Mucosa of stomach (tissue), 1 donor: ENCODE data around the gene STK38L.

Experiments used
- H3K27me3 ChIP-seq: one replicate; pipeline ENCODE4 v1.7.0; 2013; ENCODE audit warnings: mild to moderate bottlenecking, low read length; ENCODE audit not compliant: control insufficient read depth, insufficient read depth
- H3K36me3 ChIP-seq: one replicate; pipeline ENCODE4 v1.7.0; 2013; ENCODE audit warnings: low read length; ENCODE audit not compliant: control insufficient read depth, insufficient read depth
- H3K4me1 ChIP-seq: one replicate; pipeline ENCODE4 v1.7.0; 2013; ENCODE audit warnings: mild to moderate bottlenecking, low read length; ENCODE audit not compliant: control insufficient read depth, insufficient read depth
- H3K4me3 ChIP-seq: one replicate; pipeline ENCODE4 v1.7.0; 2013; ENCODE audit warnings: low read length
- H3K9ac ChIP-seq: one replicate; pipeline ENCODE4 v1.7.0; 2013; ENCODE audit warnings: mild to moderate bottlenecking, low read length, moderate library complexity
- H3K9me3 ChIP-seq: one replicate; pipeline ENCODE4 v1.7.0; 2013; ENCODE audit warnings: mild to moderate bottlenecking, low read length, moderate library complexity; ENCODE audit not compliant: control insufficient read depth
- donor health status: Pancreatic carcinoma.

Gene STK38L

DNA sequence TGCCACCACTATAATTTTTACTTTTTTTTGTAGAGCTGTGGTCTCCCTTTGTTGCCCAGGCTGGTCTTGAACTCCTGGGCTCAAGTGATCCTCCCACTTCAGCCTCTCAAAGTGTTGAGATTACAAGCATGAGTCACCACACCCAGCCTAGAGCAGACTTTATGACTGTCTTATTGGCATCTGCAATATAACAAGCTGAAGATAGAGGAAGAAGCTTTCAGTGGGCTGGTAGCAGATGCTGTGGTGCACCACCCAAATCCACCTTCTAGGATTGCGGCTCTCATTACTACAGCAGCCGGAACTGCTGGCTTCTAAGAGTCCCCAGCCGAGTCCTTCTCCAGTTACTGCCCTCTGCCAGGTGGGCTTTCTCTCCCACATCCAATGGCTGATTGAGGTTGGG lies 7.6 kb upstream of the STK38L start:
- Histone ChIP-seq H3K27me3 (no peaks in the 10 kb centered on the region), H3K9ac (no peak overlapping the region), H3K4me3 (no peak overlapping the region), H3K36me3 (no peaks in the 10 kb centered on the region), H3K9me3 (no peaks in the 10 kb centered on the region), H3K4me1 (no peaks in the 10 kb centered on the region)

- no peak overlapping the region for H3K9ac ChIP-seq
Measured at GRCh38 chr12:27237790-27238771, 6.0 kb upstream of the STK38L start.

GRCh38 chr12:27243006-27243405 lies 1.1 kb upstream of the STK38L start:
- Histone ChIP-seq H3K27me3 (no peaks in the 10 kb centered on the region), H3K9me3 (no peaks in the 10 kb centered on the region), H3K4me1 (no peaks in the 10 kb centered on the region), H3K36me3 (no peaks in the 10 kb centered on the region), H3K4me3 (no peak overlapping the region), H3K9ac (no peak overlapping the region)

More at GRCh38 chr12:27237790-27238771, 6.0 kb upstream of the STK38L start:
- H3K36me3 ChIP-seq = no peaks in the 10 kb centered on the region
- H3K4me3 ChIP-seq = no peak overlapping the region
- H3K9me3 ChIP-seq = no peaks in the 10 kb centered on the region
- H3K4me1 ChIP-seq = no peaks in the 10 kb centered on the region
- no peaks in the 10 kb centered on the region for H3K27me3 ChIP-seq

DNA sequence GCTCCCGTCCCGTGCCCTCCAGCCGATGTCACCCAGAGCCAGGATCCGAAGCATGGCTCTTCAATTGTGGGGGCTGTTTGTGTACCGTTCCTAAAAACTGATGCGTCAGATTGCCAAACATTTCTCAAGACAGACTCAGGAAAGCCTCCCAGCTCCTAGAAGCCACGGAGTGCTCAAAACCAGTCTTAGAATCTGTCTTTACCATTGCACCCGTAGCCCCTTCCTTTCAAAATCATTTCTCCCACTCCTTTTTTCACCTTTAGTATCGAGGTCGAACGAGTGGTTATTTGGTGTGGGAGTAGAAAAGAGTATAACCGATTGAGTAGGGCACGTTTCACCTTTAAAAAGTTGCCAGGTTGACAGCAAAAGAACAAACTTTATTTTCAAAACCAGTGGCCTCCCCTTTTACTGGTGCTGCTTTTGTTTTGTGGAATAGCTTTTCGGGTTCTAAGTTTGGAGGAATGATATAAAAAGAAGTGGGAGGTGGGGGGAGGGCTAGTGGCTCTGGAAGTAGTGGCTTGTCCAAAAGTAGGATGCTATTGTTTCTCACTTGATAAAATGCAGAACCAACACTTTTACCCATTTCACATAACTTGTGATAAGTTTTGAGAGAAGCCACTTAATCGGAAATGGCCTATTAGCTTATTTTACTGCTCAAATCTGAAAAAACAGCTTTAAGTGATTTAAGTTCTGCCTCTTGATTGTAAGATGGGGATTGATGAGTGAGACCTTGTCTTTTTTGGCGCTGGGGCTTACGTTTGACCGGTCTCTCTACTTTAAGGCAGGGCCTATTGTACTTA lies 803 bp downstream of the STK38L start:
- Histone ChIP-seq H3K36me3 (no peaks in the 10 kb centered on the region), H3K27me3 (no peaks in the 10 kb centered on the region), H3K4me3 (peak overlapping the region; percentile 83), H3K9me3 (no peaks in the 10 kb centered on the region), H3K9ac (peak overlapping the region; percentile 96), H3K4me1 (no peaks in the 10 kb centered on the region)

GRCh38 chr12:27246141-27246540 lies 2.1 kb downstream of the STK38L start:
- no peaks in the 10 kb centered on the region for H3K4me1 ChIP-seq
- H3K4me3 ChIP-seq = no peak overlapping the region
- H3K36me3 ChIP-seq = no peaks in the 10 kb centered on the region
- H3K9ac ChIP-seq = no peak overlapping the region
- no peaks in the 10 kb centered on the region for H3K27me3 ChIP-seq
- H3K9me3 ChIP-seq = no peaks in the 10 kb centered on the region

DNA sequence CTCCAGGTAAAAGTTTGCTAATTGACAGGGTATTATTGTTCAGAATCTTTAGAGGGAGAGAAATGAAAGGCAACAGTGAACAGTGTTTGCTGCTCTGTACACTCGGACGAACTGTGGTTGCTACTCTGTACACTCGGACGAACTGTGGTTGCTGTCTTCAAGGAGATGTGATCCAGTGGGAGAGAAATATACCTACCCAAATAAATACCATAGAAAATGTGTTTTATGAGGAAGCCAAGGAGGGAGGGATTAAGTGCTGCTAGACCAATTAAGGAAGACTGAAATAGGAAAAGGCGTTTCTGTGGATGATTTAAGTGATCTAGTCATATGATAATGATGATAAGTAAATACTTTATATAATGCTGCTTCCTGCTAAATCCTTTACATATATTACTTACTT lies 2.7 kb downstream of the STK38L start:
- Histone ChIP-seq H3K27me3 (no peaks in the 10 kb centered on the region), H3K9me3 (no peaks in the 10 kb centered on the region), H3K4me3 (no peak overlapping the region), H3K9ac (no peak overlapping the region), H3K4me1 (no peaks in the 10 kb centered on the region), H3K36me3 (no peaks in the 10 kb centered on the region)

- no peak overlapping the region for H3K4me3 ChIP-seq
- no peak overlapping the region for H3K9ac ChIP-seq
- peaks cover 19% of the 10 kb centered on the region for H3K4me1 ChIP-seq
- no peaks in the 10 kb centered on the region for H3K9me3 ChIP-seq
- no peaks in the 10 kb centered on the region for H3K36me3 ChIP-seq
- H3K27me3 ChIP-seq = no peaks in the 10 kb centered on the region
Measured at GRCh38 chr12:27252934-27253333, 8.8 kb downstream of the STK38L start.

GRCh38 chr12:27253347-27253746 lies 9.3 kb downstream of the STK38L start:
- Histone ChIP-seq H3K36me3 (no peaks in the 10 kb centered on the region), H3K9ac (no peak overlapping the region), H3K4me3 (no peak overlapping the region), H3K9me3 (no peaks in the 10 kb centered on the region), H3K27me3 (no peaks in the 10 kb centered on the region), H3K4me1 (peaks cover 19% of the 10 kb centered on the region)

DNA sequence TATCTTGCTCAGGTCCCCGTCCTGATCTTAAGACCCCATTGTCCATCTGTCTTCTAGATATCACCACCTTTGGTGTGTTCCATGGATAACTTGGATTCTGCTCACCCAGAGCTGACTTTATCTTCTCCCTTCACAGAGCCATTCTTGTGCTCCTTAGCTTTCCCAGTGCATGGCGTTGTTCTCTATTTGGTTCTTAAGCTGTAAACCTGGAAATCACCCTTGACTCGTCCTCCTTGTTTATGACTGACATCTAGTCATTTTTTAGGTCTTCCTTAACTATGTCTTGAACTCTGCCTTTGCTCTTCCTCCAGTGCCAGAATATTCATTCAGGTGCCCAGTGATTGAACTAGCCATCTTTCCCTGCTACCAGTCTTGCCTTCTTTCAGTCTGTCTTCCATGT lies 11.7 kb downstream of the STK38L start:
- peaks cover 35% of the 10 kb centered on the region for H3K4me1 ChIP-seq
- no peaks in the 10 kb centered on the region for H3K27me3 ChIP-seq
- H3K36me3 ChIP-seq = no peaks in the 10 kb centered on the region
- H3K9ac ChIP-seq = no peak overlapping the region
- no peaks in the 10 kb centered on the region for H3K9me3 ChIP-seq
- H3K4me3 ChIP-seq = no peak overlapping the region

- no peak overlapping the region for H3K9ac ChIP-seq
- H3K36me3 ChIP-seq = no peaks in the 10 kb centered on the region
- no peaks in the 10 kb centered on the region for H3K27me3 ChIP-seq
- peaks cover 46% of the 10 kb centered on the region for H3K4me1 ChIP-seq
- H3K4me3 ChIP-seq = no peak overlapping the region
- H3K9me3 ChIP-seq = no peaks in the 10 kb centered on the region
Measured at GRCh38 chr12:27257104-27257843, 13.2 kb downstream of the STK38L start.

- Histone ChIP-seq H3K4me3 (no peak overlapping the region), H3K4me1 (peaks cover 28% of the 10 kb centered on the region)
Measured at GRCh38 chr12:27260746-27261145, 16.7 kb downstream of the STK38L start.

More at GRCh38 chr12:27260746-27261145, 16.7 kb downstream of the STK38L start:
- Histone ChIP-seq H3K9ac (no peak overlapping the region), H3K36me3 (no peaks in the 10 kb centered on the region), H3K27me3 (no peaks in the 10 kb centered on the region), H3K9me3 (no peaks in the 10 kb centered on the region)
